Effector CD4-positive, alpha-beta T cell (primary cell): Measurements from ENCODE around the gene FAM13C.
"Not testable (repeated sequence)": the region's sequence is repeated elsewhere in the genome, so short reads cannot be mapped to it uniquely, and the experiment has no call there.

ENCODE experiments used
- DNase-seq: peaks from one replicate; pipeline ENCODE4 v3.0.0-alpha.2; 2020

FAM13C gene

DNA sequence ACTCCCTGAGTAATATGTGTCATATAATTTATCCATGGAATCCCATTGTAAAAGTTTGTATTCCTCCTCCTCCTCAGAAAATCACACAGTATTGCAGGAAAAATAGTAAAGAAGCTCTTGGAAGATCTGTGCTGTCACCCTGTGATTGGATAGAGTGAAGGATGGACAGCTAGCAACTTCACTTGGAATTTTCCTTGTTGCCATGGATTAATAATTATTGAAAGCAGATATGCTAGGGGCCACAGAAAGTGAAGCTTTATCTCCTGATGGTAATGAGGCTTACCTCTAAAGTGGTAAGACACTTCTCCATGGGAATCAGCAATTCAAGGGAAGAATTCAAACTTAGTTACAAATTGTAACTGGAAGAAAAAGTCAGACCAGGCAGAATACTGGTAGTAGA is 137.1 kb downstream of the FAM13C start:
- DNase-seq: no peak

GRCh38 chr10:59223597-59223996 is 138.8 kb downstream of the FAM13C start:
- not testable (repeated sequence) for DNase-seq

- DNase-seq: no peak
Observed at GRCh38 chr10:59222788-59223187, 139.6 kb downstream of the FAM13C start.

DNA sequence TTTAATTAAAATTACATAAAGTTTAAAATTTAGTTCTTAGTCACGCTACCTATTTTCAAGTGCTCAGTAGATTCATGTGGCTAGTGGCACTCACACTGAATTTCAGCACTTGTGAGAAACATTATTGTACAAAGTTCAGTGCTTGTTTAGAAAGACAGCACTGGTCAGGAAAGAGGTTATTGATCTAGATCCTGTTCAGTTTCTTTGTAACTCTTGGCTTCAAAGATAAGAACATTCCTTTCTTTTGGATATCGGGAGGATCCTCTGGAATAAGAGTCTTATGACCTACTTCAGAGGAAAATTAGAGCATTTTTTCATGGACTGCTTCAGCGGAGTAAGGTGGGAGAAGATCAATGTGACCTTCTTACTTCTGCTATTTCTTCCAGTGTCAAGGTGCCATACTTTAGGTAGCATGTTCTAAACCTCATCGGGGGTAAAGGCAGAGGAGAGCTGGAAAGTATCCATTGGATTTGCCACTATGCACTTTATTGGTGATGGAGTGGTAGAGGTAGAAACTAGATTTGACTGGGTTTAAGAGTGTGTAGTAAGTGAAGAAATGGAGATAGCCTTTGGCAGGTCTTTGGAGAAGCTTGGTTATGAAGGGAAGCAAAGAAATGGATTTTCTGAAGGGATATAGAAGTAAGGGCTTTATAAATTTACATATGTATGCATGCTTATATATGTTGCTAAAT is 146.0 kb downstream of the FAM13C start:
- DNase-seq: no peak

- DNase-seq: no peak
Observed at GRCh38 chr10:59214160-59214559, 148.2 kb downstream of the FAM13C start.

- no peak for DNase-seq
Observed at GRCh38 chr10:59212301-59212798, 150.0 kb downstream of the FAM13C start.

- no peak for DNase-seq
Observed at GRCh38 chr10:59206204-59206720, 156.1 kb downstream of the FAM13C start.
